K562 (cell line): ENCODE measurements around the gene CAPN7. TPM values are rescaled to one million over a fixed set of nuclear protein-coding genes. Genes with fewer than 3 reads are reported as not detected.
A peak's percentile ranks its signal among the peaks of the same experiment; 100 is the strongest.

Experiments
- CEBPB ChIP-seq: fragments of 450-650 bp; IDR thresholded peaks from 2 replicates; pipeline ENCODE4 v1.6.1; 2016; ENCODE audit warnings: missing genetic modification characterization, missing compliant biosample characterization
- CHD2 ChIP-seq: IDR thresholded peaks from 2 replicates; pipeline ENCODE4 v1.6.1; 2011; ENCODE audit warnings: low read depth, low read length
- KAT2B ChIP-seq: IDR thresholded peaks from one replicate; pipeline ENCODE4 v1.6.1; 2012; ENCODE audit warnings: low read depth, mild to moderate bottlenecking, control low read depth, inconsistent platforms, low read length, moderate library complexity
- MCM2 ChIP-seq: fragments of 450-650 bp; IDR thresholded peaks from 2 replicates; pipeline ENCODE4 v1.6.1; 2017; ENCODE audit warnings: low read depth, mild to moderate bottlenecking
- MECOM ChIP-seq: fragments of 250-450 bp; sonication (Bioruptor Pico); IDR thresholded peaks from 2 replicates; pipeline ENCODE4 v1.8.0; 2022; ENCODE audit warnings: inconsistent platforms
- NCOA1 ChIP-seq: fragments of 450-650 bp; IDR thresholded peaks from 2 replicates; pipeline ENCODE4 v1.6.1; 2016; ENCODE audit warnings: low read depth
- PHF20 ChIP-seq: fragments of 450-650 bp; IDR thresholded peaks from 2 replicates; pipeline ENCODE4 v1.6.1; 2018; ENCODE audit not compliant: partially characterized antibody
- POLR2H ChIP-seq: IDR thresholded peaks from 2 replicates; pipeline ENCODE4 v1.6.1; 2016; ENCODE audit warnings: missing genetic modification characterization, low read depth, mild to moderate bottlenecking, control low read depth, missing compliant biosample characterization, moderate library complexity
- SRSF1 ChIP-seq: fragments of 200-400 bp; formaldehyde crosslinking; IDR thresholded peaks from 2 replicates; pipeline ENCODE4 v1.6.1; 2017; ENCODE audit warnings: mild to moderate bottlenecking, low read depth, low read length, moderate library complexity
- ZNF253 ChIP-seq: fragments of 250-450 bp; sonication (Bioruptor Pico); conservative IDR thresholded peaks from 2 replicates; pipeline ENCODE4 v1.6.1; 2021; ENCODE audit warnings: mild to moderate bottlenecking
- ZNF384 ChIP-seq: IDR thresholded peaks from 2 replicates; pipeline ENCODE4 v1.6.1; 2012; ENCODE audit warnings: low read depth, low read length, improper control_type of control experiment
- polyA plus RNA-seq, 8 experiments: library from polyadenylated mRNA; depleted of rRNA in 4 of 8; stranded (reverse) in 5 of 8; unstranded in 3 of 8; fragments of >200 nt; fragmentation: Nextera tagmentation in 2 of 8; fragmentation: Illumina TruSeq in 1 of 8; extraction: Ambion mirVana in 2 of 8; extraction: Trizol in 1 of 8; gene quantifications; 2 replicates each; pipeline versions ENCODE4 v1.2.1 to v1.2.3, GENCODE V29; 2011 to 2014; ENCODE audit warnings: inconsistent platforms in 1 of 8, missing spikeins in 1 of 8
- total RNA-seq, 7 experiments: library from RNA; depleted of rRNA in 6 of 7; stranded (reverse); fragments of >200 nt in 6 of 7; fragmentation: Illumina TruSeq in 2 of 7; extraction: Trizol in 2 of 7; gene quantifications; 2 replicates each; pipeline versions ENCODE4 v1.2.1 to v1.2.3, GENCODE V29; 2011 to 2021; ENCODE audit warnings: low replicate concordance in 1 of 7
- TF ChIP-seq, protein P1 (sequence below): fragments of 450-650 bp; formaldehyde crosslinking; IDR thresholded peaks from 2 replicates; pipeline ENCODE4 v1.4.0; 2022; ENCODE audit warnings: missing genetic modification characterization
- TF ChIP-seq, protein P2 (sequence below): fragments of 450-650 bp; IDR thresholded peaks from 2 replicates; pipeline ENCODE4 v1.6.1; 2016; ENCODE audit warnings: mild to moderate bottlenecking
- TF ChIP-seq, protein P3 (sequence below), 2 experiments: fragments of 450-650 bp in 1 of 2; sonication (generic) in 1 of 2; formaldehyde crosslinking in 1 of 2; IDR thresholded peaks; 2 replicates each; pipeline versions ENCODE4 v1.7.1 to v1.9.0; 2016 to 2022; ENCODE audit warnings: inconsistent platforms in 1 of 2, mild to moderate bottlenecking in 1 of 2, missing genetic modification reagents in 1 of 2
- TF ChIP-seq, protein P4 (sequence below): fragments of 450-650 bp; formaldehyde crosslinking; IDR thresholded peaks from 2 replicates; pipeline ENCODE4 v1.4.0; 2022; ENCODE audit warnings: missing genetic modification characterization

Gene CAPN7
- total and polyA plus RNA-seq, 9 of the 15 experiments (the other 6 are each of a cell fraction or from before 2014, with no cell fraction given) = 6.5 to 42.7 (median 32.7) TPM

DNA sequence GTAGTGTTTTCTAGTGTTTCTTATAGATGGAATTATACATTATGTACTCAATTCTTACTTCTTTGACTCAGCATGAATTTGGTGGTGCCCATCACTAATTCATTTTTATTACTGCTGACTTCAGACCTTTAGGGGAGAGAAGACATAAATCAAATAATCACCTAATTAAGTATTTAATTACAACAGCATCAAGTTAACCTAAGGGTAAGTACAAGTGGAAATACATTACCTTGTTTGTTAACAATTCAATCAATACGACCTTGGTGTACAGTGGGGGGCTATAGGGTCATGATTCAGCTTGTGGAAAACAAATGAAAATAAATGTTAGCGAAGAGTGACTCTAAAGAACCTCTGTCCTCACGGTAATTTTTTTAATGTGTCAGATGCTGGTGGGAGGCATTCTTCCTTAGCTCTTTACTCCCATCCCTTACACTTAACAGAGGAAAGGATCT lies 538 bp upstream of the CAPN7 start (continued):
- TF ChIP-seq, protein P1, sequence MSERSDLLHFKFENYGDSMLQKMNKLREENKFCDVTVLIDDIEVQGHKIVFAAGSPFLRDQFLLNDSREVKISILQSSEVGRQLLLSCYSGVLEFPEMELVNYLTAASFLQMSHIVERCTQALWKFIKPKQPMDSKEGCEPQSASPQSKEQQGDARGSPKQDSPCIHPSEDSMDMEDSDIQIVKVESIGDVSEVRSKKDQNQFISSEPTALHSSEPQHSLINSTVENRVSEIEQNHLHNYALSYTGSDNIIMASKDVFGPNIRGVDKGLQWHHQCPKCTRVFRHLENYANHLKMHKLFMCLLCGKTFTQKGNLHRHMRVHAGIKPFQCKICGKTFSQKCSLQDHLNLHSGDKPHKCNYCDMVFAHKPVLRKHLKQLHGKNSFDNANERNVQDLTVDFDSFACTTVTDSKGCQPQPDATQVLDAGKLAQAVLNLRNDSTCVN = no peak
- TF ChIP-seq CHD2 = no peak
- 0 out of 2 replicates have a peak, but pooled peaks have one; percentile 12 for TF ChIP-seq MECOM
- TF ChIP-seq, protein P2, sequence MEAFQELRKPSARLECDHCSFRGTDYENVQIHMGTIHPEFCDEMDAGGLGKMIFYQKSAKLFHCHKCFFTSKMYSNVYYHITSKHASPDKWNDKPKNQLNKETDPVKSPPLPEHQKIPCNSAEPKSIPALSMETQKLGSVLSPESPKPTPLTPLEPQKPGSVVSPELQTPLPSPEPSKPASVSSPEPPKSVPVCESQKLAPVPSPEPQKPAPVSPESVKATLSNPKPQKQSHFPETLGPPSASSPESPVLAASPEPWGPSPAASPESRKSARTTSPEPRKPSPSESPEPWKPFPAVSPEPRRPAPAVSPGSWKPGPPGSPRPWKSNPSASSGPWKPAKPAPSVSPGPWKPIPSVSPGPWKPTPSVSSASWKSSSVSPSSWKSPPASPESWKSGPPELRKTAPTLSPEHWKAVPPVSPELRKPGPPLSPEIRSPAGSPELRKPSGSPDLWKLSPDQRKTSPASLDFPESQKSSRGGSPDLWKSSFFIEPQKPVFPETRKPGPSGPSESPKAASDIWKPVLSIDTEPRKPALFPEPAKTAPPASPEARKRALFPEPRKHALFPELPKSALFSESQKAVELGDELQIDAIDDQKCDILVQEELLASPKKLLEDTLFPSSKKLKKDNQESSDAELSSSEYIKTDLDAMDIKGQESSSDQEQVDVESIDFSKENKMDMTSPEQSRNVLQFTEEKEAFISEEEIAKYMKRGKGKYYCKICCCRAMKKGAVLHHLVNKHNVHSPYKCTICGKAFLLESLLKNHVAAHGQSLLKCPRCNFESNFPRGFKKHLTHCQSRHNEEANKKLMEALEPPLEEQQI = no peak
- no peak for TF ChIP-seq CEBPB (tag)
- TF ChIP-seq, protein P3, sequence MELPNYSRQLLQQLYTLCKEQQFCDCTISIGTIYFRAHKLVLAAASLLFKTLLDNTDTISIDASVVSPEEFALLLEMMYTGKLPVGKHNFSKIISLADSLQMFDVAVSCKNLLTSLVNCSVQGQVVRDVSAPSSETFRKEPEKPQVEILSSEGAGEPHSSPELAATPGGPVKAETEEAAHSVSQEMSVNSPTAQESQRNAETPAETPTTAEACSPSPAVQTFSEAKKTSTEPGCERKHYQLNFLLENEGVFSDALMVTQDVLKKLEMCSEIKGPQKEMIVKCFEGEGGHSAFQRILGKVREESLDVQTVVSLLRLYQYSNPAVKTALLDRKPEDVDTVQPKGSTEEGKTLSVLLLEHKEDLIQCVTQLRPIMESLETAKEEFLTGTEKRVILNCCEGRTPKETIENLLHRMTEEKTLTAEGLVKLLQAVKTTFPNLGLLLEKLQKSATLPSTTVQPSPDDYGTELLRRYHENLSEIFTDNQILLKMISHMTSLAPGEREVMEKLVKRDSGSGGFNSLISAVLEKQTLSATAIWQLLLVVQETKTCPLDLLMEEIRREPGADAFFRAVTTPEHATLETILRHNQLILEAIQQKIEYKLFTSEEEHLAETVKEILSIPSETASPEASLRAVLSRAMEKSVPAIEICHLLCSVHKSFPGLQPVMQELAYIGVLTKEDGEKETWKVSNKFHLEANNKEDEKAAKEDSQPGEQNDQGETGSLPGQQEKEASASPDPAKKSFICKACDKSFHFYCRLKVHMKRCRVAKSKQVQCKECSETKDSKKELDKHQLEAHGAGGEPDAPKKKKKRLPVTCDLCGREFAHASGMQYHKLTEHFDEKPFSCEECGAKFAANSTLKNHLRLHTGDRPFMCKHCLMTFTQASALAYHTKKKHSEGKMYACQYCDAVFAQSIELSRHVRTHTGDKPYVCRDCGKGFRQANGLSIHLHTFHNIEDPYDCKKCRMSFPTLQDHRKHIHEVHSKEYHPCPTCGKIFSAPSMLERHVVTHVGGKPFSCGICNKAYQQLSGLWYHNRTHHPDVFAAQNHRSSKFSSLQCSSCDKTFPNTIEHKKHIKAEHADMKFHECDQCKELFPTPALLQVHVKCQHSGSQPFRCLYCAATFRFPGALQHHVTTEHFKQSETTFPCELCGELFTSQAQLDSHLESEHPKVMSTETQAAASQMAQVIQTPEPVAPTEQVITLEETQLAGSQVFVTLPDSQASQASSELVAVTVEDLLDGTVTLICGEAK (IDR thresholded peaks at IDR 0.05) = 0 out of 2 replicates have a peak, but pooled peaks have one; percentile 48
- TF ChIP-seq, protein P3 (CRISPR knock-in tag; IDR thresholded peaks at IDR 0.05) = no peak
- peak; percentile 10 for TF ChIP-seq PHF20
- no peak for TF ChIP-seq SRSF1
- no peak for TF ChIP-seq KAT2B
- TF ChIP-seq MCM2 = no peak
- TF ChIP-seq ZNF253 = no peak
- no peak for TF ChIP-seq ZNF384
- TF ChIP-seq NCOA1 = no peak; the same call in 1 of the 2 replicates
- TF ChIP-seq POLR2H (tag) = peak; percentile 77
- TF ChIP-seq, protein P4, sequence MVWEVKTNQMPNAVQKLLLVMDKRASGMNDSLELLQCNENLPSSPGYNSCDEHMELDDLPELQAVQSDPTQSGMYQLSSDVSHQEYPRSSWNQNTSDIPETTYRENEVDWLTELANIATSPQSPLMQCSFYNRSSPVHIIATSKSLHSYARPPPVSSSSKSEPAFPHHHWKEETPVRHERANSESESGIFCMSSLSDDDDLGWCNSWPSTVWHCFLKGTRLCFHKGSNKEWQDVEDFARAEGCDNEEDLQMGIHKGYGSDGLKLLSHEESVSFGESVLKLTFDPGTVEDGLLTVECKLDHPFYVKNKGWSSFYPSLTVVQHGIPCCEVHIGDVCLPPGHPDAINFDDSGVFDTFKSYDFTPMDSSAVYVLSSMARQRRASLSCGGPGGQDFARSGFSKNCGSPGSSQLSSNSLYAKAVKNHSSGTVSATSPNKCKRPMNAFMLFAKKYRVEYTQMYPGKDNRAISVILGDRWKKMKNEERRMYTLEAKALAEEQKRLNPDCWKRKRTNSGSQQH = no peak
